Gastrocnemius medialis (tissue), 4 donors: ENCODE results near the gene TGDS.

Experiments
- POLR2A ChIP-seq, 2 donors: fragments of 450-650 bp; IDR thresholded peaks; one replicate each; pipeline ENCODE4 v1.6.1; 2017; ENCODE audit warnings: antibody characterized with exemption in 2 of 2, mild to moderate bottlenecking in 2 of 2, moderate library complexity in 2 of 2
- TF ChIP-seq, protein P1 (sequence below), 5 experiments: fragments of 450-650 bp in 3 of 5; fragments of 200-600 bp in 2 of 5; sonication (generic) in 2 of 5; IDR thresholded peaks in 4 of 5; conservative IDR thresholded peaks in 1 of 5; 1 replicate in 4 of 5; 2 replicates in 1 of 5; pipeline ENCODE4 v1.5.1; 2016 to 2019; ENCODE audit warnings: antibody characterized with exemption in 5 of 5, mild to moderate bottlenecking in 3 of 5, moderate library complexity in 3 of 5

GRCh38 chr13:94534166-94534565 lies 61.8 kb downstream of the TGDS start:
- TF ChIP-seq POLR2A (IDR thresholded peaks at IDR 0.05) = no peak
- TF ChIP-seq, protein P1, sequence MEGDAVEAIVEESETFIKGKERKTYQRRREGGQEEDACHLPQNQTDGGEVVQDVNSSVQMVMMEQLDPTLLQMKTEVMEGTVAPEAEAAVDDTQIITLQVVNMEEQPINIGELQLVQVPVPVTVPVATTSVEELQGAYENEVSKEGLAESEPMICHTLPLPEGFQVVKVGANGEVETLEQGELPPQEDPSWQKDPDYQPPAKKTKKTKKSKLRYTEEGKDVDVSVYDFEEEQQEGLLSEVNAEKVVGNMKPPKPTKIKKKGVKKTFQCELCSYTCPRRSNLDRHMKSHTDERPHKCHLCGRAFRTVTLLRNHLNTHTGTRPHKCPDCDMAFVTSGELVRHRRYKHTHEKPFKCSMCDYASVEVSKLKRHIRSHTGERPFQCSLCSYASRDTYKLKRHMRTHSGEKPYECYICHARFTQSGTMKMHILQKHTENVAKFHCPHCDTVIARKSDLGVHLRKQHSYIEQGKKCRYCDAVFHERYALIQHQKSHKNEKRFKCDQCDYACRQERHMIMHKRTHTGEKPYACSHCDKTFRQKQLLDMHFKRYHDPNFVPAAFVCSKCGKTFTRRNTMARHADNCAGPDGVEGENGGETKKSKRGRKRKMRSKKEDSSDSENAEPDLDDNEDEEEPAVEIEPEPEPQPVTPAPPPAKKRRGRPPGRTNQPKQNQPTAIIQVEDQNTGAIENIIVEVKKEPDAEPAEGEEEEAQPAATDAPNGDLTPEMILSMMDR (IDR thresholded peaks at IDR 0.05 in 4 of 5, conservative IDR thresholded peaks at IDR 0.05 in 1 of 5) = no peak
